ENCODE measurements around the gene RADIL.

GRCh38 chr7:4889682-4890081 is 6.2 kb upstream of the RADIL start:
- TF ChIP-seq CTCF (optimal IDR thresholded peaks at IDR 0.05 in 1 of 3, IDR thresholded peaks at IDR 0.05 in 1 of 3, conservative IDR thresholded peaks at IDR 0.05 in 1 of 3; ENCODE audit: extremely low read depth in 1 of 3, insufficient read depth in 2 of 3, low read length in 3 of 3) (no peak), EZH2 (IDR thresholded peaks at IDR 0.05; ENCODE audit: low read length) (no peak)

All from keratinocyte (primary cell).